ENCODE results near the gene CCDC196. TPM values are rescaled to one million over a fixed set of nuclear protein-coding genes. Genes with fewer than 3 reads are reported as not detected.

The CCDC196 gene
- polyA plus RNA-seq, 3 donors, result not detected

GRCh38 chr14:66477567-66477966, 8.6 kb upstream of the CCDC196 start:
- intact Hi-C loops (cut with micrococcal nuclease), result no loop called here
- Histone ChIP-seq H3K4me2 (replicated peaks; ENCODE audit: extremely low read depth, low read length, poor library complexity, severe bottlenecking) (no peak overlapping the region), H3K9ac (ENCODE audit: insufficient read depth, low read length, poor library complexity, severe bottlenecking) (no peak overlapping the region), H3K4me1 (ENCODE audit: control insufficient read depth in 1 of 2, insufficient read depth in 2 of 2, low read length in 2 of 2) (no peaks in the 10 kb centered on the region), H3K9me3 (replicated peaks in 1 of 2; ENCODE audit: control insufficient read depth in 1 of 2, insufficient read depth in 1 of 2, low read length in 2 of 2) (no peaks in the 10 kb centered on the region), H2AFZ (ENCODE audit: insufficient read depth, low read depth, low read length, poor library complexity, severe bottlenecking) (no peak overlapping the region), H4K20me1 (ENCODE audit: insufficient read depth, low read length) (no peaks in the 10 kb centered on the region), H3K79me2 (ENCODE audit: insufficient read depth, low read length) (no peaks in the 10 kb centered on the region), H3K27ac (ENCODE audit: low read depth in 1 of 2, low read length in 2 of 2) (no peak overlapping the region), H3K27me3 (ENCODE audit: control insufficient read depth in 2 of 2, insufficient read depth in 2 of 2, low read length in 2 of 2) (no peaks in the 10 kb centered on the region), H3K36me3 (replicated peaks in 1 of 2; ENCODE audit: control insufficient read depth in 1 of 2, insufficient read depth in 2 of 2, low read length in 2 of 2) (no peaks in the 10 kb centered on the region), H3K4me3 (replicated peaks in 1 of 3; ENCODE audit: low read depth in 2 of 3, low read length in 3 of 3) (no peak overlapping the region)
- Mint-ChIP-seq H3K27me3 (ENCODE audit: low read depth in 3 of 3) (no peaks in the 10 kb centered on the region), H3K4me3 (no peak overlapping the region), H3K4me1 (no peaks in the 10 kb centered on the region), H3K36me3 (no peaks in the 10 kb centered on the region), H3K9me3 (peaks cover 0 to 7% (median 2%) of the 10 kb centered on the region in 7 donors), H3K27ac (no peak overlapping the region)
- TF ChIP-seq CTCF (IDR thresholded peaks at IDR 0.05), result no peak
- no peak for DNase-seq

- peaks cover 0 to 1% (median 0%) of the 10 kb centered on the region in 3 donors for H3K27me3 Mint-ChIP-seq (ENCODE audit: low read depth in 3 of 3)
- DNase-seq, result no peak
- no peaks in the 10 kb centered on the region for H3K36me3 ChIP-seq (replicated peaks in 1 of 2; ENCODE audit: control insufficient read depth in 1 of 2, insufficient read depth in 2 of 2, low read length in 2 of 2)
- H3K27me3 ChIP-seq (ENCODE audit: control insufficient read depth in 2 of 2, insufficient read depth in 2 of 2, low read length in 2 of 2), result no peaks in the 10 kb centered on the region
- H3K4me3 ChIP-seq (replicated peaks in 1 of 3; ENCODE audit: low read depth in 2 of 3, low read length in 3 of 3), result no peak overlapping the region
- H3K27ac ChIP-seq (ENCODE audit: low read depth in 1 of 2, low read length in 2 of 2), result no peak overlapping the region
- no peaks in the 10 kb centered on the region for H3K9me3 ChIP-seq (replicated peaks in 1 of 2; ENCODE audit: control insufficient read depth in 1 of 2, insufficient read depth in 1 of 2, low read length in 2 of 2)
- H3K36me3 Mint-ChIP-seq, result no peaks in the 10 kb centered on the region
- no peak overlapping the region for H3K27ac Mint-ChIP-seq
- H3K79me2 ChIP-seq (ENCODE audit: insufficient read depth, low read length), result no peaks in the 10 kb centered on the region
- H3K4me1 Mint-ChIP-seq, result no peaks in the 10 kb centered on the region
- H3K9me3 Mint-ChIP-seq, result no peaks in the 10 kb centered on the region
- no peak overlapping the region for H3K4me3 Mint-ChIP-seq
- no peaks in the 10 kb centered on the region for H4K20me1 ChIP-seq (ENCODE audit: insufficient read depth, low read length)
- H3K9ac ChIP-seq (ENCODE audit: insufficient read depth, low read length, poor library complexity, severe bottlenecking), result no peak overlapping the region
- intact Hi-C loops (cut with micrococcal nuclease), result no loop called here
- no peak overlapping the region for H2AFZ ChIP-seq (ENCODE audit: insufficient read depth, low read depth, low read length, poor library complexity, severe bottlenecking)
- H3K4me1 ChIP-seq (ENCODE audit: control insufficient read depth in 1 of 2, insufficient read depth in 2 of 2, low read length in 2 of 2), result no peaks in the 10 kb centered on the region
- WGBS (ENCODE audit: insufficient coverage), result no CpG with 5 or more reads among the region's 2 CpGs
- H3K4me2 ChIP-seq (replicated peaks; ENCODE audit: extremely low read depth, low read length, poor library complexity, severe bottlenecking), result no peak overlapping the region
- no peak for TF ChIP-seq CTCF (IDR thresholded peaks at IDR 0.05)
Observed at GRCh38 chr14:66482873-66483272, 3.3 kb upstream of the CCDC196 start.

Measured in CD14-positive monocyte (primary cell).